GM21717 (cell line): ENCODE data around the gene ZNF625.
"Not testable (repeated sequence)": the region's sequence is repeated elsewhere in the genome, so short reads cannot be mapped to it uniquely, and the experiment has no call there.

ENCODE experiments used
- ATAC-seq: cut with Tn5 transposase; IDR thresholded peaks from one replicate; pipeline ENCODE4 v1.9.1; 2021; ENCODE audit warnings: mild to moderate bottlenecking, moderate library complexity; ENCODE audit not compliant: unreplicated experiment

Gene ZNF625

DNA sequence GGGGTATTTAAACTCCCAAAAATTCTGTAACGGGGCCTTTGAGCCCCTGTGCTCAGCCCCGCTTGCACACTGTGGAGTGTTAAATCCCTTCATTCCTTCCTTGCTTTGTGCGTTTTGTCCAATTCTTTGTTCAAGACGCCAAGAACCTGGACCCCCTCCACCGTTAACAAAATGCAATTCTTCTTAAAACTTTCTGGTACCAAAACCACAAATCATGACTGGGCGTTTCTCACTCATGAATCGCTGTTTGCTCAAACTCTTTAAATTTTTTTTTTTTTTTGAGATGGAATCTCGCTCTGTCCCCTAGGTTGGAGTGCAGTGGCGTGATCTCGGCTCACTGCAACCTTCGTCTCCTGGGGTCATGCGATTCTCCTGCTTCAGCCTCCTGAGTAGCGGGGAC lies 17.3 kb downstream of the ZNF625 start:
- ATAC-seq, result no peak

- ATAC-seq, result no peak
Observed at GRCh38 chr19:12137221-12137940, 19.2 kb downstream of the ZNF625 start.

- no peak for ATAC-seq
Observed at GRCh38 chr19:12133069-12133468, 23.5 kb downstream of the ZNF625 start.

DNA sequence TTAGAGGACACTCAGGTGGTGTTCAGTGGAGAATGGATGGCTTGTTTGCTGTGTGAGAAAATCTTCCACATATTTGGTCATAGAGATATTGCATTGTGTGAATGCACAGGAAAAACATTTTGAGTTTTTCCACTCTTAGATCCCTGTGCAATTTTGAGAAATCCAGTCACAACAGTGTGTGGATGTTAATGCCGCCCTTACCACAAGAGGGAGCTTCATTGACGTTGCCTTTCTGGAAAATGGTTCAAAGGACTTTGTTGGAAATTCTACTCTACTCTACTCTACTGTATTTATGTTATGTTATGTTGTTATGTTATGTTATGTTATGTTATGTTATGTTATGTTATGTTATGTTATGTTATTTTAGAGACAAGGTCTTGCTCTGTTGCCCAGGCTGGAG lies 29.8 kb downstream of the ZNF625 start:
- no peak for ATAC-seq

DNA sequence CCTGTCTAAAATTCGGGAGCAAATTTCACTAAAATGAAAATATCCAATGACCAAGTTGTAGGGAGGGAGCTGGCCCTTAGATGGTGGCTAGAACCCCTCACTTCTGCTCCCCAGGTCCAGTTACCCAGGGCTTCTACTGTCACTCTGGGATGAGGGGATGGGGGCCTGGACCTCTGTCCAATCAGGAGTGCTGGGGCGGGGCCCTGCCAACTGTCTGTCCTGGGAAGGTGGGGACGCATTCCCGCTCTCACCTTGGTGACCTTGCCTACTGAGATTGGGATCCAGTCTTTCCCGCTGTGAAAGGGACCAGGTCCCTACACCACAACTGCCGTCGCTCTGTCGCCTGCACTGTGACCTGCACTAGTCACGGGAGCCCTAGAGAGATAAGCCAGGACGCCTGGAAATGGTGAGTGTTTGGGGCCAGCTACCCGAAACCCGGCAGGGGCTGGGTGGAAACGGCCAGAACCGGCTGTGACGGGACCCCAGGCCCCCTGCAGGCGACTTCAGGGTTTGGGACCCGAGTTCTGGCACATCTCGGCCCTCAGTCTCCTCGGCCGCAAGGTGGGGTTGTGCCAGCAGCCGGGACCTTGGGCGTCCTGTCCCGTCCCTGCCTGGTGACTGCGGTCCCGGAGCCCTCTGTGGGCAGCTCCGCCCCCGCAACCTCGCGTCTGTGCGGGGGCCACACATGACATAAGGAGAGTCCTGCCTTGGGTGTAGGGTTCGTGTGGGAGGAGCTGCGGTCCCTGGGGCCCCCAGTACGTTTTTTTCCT lies 39.1 kb downstream of the ZNF625 start:
- ATAC-seq, result no peak

DNA sequence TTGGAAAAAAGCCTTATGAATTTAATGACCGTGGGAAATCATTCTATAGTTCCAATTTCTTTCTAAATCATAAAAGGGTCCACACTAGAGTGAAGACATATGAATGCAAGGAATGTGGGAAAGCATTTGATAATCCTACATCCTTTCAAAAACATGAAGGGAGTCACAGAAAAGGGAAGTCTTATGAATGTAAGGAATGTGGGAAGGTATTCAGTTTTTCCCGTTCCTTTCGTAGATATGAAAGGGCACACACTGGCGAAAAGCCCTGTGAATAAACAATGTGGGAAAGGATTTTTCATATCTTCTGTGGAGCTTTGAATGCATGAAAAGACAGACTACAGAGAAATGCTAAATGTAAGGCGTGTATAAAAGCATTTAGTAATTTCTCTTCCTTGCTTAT lies 43.4 kb downstream of the ZNF625 start:
- ATAC-seq, result no peak

GRCh38 chr19:12112701-12113100 lies 43.8 kb downstream of the ZNF625 start:
- no peak for ATAC-seq

DNA sequence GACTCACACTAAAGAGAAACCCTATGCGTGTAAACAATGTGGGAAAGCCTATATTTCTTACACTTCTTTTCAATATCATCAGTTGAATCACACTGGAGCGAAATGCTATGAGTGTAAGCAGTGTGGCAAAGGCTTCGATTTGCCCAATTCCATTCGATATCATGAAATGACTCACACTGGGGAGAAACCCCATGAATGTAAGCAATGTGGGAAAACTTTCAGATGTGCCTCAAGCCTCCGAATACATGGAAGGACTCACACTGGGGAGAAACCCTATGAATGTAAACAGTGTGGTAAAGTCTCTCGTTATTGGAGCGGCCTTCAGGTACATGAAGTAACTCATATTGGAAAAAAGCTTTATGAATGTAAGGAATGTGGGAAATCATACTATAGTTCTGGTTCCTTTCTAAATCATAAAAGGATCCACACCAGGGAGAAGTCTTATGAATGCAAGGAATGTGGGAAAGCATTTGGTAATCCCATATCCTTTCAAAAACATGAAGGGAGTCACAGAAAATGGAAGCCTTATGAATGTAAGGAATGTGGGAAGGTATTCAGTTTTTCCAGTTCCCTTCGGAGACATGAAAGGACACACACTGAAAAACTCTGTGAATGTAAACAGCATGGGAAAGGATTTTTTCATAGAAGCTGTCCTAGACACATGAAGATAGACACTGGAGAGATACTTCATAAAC lies 44.4 kb downstream of the ZNF625 start:
- ATAC-seq, result no peak

DNA sequence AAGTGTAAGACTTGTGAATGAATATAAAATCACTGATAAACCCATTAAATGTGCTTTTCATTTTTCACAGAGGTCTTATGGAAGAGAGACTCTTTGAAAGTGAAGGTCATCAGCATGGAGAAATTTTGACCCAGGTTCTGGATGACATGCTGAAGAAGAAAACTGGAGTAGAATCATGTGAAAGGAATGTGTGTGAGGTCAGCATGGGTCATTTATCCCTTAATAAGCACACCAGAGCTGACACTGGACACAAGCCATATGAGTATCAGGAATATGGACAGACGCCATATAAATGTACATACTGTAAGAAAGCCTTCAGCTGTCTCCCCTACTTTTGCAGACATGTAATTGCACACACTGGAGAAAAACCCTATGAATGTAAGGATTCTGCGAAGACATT lies 45.4 kb downstream of the ZNF625 start:
- no peak for ATAC-seq

- ATAC-seq, result not testable (repeated sequence)
Observed at GRCh38 chr19:12103909-12104308, 52.6 kb downstream of the ZNF625 start.

DNA sequence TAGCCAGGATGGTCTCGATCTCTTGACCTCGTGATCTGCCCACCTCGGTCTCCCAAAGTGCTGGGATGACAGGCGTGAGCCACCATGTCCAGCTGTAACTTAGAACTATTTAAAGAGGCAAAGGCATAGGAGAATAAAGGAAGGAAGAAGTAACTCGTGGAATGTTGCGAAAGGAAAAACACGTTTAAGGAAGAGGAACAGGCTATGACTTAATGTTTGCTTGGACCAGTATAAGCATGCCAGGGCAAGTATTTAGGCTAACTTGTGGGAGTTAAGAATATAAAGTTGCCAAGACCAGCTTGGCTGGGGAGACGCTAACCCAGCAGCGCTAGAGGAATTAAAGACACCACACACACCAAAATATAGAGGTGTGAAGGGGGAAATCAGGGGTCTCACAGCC lies 58.5 kb downstream of the ZNF625 start:
- ATAC-seq, result no peak

DNA sequence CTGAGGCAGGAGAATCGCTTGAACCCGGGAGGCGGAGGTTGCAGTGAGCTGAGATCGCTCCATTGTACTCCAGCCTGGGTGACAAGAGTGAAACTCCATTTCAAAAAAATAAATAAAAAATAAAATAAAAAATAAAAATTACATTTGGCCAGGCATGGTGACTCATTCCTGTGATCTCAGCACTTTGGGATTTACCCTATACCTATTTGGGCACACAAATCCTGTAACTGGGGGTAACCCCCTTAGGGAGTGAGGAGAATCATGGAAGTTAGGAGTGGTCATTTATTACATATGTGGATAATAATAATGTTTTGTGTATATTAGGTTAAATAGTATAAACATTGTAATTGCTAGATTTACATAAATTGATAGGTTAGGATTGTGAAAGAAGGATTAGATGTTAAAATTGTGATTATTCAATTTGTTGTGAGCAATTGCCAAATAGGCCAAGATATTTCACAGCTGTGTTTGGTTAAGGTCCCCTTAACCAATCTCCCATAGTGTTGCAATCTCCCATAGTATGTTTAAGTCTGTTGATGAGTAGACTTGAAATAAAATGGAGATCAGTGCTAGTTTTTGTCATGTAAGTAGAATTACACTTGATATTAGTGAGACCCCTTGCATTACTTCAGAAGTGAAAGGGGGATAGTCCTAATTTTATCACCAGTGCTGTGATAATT lies 61.3 kb downstream of the ZNF625 start:
- no peak for ATAC-seq
